Adrenal gland (tissue), 5 donors: Measurements from ENCODE around the gene RASA3.

Experiments used
- POLR2A ChIP-seq, 2 donors: fragments of 450-650 bp; IDR thresholded peaks; one replicate each; pipeline ENCODE4 v1.6.1; 2017; ENCODE audit warnings: antibody characterized with exemption in 2 of 2, mild to moderate bottlenecking in 2 of 2, moderate library complexity in 1 of 2
- TF ChIP-seq, protein P1 (sequence below), 6 experiments: fragments of 450-650 bp in 4 of 6; fragments of 200-600 bp in 2 of 6; sonication (generic) in 1 of 6; IDR thresholded peaks; 1 replicate in 5 of 6; 2 replicates in 1 of 6; pipeline versions ENCODE4 v1.5.1 to v1.8.0; 2016 to 2021; ENCODE audit warnings: antibody characterized with exemption in 6 of 6, mild to moderate bottlenecking in 2 of 6, moderate library complexity in 1 of 6
- donor health status: DM: no; HTN: no; CAD: no.

DNA sequence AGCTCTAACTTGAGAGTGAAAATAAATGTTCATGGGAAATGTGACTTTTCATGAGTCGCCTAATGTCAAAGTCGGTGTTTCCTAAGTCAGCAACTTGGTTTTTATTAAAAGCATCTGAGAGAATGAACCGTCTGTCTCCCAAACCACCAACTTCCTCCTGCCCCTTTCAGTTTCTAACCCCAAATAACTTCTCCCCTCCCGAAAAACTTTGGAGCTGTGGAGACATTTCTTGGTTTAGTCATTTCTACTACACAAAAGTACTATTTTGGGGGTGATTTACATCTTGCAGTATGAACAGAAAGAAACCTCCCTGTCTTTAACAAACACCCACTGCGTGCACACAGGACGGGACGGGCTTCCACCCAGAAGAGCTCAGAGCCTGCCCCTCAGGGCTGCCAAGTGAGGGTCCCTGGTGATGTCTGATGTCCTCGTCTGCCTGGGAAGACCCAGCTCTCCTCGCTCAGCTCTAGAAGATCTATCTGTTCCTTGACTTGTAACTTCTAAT, 65.0 kb downstream of the RASA3 start:
- TF ChIP-seq, protein P1, sequence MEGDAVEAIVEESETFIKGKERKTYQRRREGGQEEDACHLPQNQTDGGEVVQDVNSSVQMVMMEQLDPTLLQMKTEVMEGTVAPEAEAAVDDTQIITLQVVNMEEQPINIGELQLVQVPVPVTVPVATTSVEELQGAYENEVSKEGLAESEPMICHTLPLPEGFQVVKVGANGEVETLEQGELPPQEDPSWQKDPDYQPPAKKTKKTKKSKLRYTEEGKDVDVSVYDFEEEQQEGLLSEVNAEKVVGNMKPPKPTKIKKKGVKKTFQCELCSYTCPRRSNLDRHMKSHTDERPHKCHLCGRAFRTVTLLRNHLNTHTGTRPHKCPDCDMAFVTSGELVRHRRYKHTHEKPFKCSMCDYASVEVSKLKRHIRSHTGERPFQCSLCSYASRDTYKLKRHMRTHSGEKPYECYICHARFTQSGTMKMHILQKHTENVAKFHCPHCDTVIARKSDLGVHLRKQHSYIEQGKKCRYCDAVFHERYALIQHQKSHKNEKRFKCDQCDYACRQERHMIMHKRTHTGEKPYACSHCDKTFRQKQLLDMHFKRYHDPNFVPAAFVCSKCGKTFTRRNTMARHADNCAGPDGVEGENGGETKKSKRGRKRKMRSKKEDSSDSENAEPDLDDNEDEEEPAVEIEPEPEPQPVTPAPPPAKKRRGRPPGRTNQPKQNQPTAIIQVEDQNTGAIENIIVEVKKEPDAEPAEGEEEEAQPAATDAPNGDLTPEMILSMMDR (IDR thresholded peaks at IDR 0.05): no peak
- no peak for TF ChIP-seq POLR2A (IDR thresholded peaks at IDR 0.05)
